Lower leg skin (tissue), 3 donors: ENCODE results near the gene OTX1.

ENCODE experiments used
- POLR2A ChIP-seq, 2 donors: fragments of 450-650 bp; IDR thresholded peaks; one replicate each; pipeline ENCODE4 v1.6.1; 2016 to 2017; ENCODE audit warnings: antibody characterized with exemption in 2 of 2, mild to moderate bottlenecking in 1 of 2, moderate library complexity in 1 of 2
- TF ChIP-seq, protein P1 (sequence below), 3 donors: fragments of 450-650 bp; IDR thresholded peaks; one replicate each; pipeline ENCODE4 v1.5.1; 2016; ENCODE audit warnings: antibody characterized with exemption in 3 of 3, mild to moderate bottlenecking in 3 of 3, moderate library complexity in 2 of 3

DNA sequence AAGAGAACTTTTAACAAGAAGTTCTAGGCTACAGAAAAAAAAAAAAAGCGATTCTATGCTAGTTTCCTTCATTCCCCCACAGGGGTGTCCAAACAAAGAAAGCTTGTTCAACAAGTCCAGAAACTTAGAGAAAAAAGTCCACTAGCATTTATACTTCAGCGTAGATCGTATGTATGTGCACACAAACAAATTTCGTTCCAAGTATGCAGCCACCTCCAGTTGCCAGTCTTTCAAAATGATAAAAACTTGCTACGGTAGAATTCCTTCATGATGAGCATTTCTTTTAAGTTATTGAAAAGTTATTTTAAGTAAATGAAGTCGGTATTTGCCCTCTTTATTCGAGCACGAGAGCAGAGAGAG, 3.7 kb upstream of the OTX1 start:
- TF ChIP-seq, protein P1, sequence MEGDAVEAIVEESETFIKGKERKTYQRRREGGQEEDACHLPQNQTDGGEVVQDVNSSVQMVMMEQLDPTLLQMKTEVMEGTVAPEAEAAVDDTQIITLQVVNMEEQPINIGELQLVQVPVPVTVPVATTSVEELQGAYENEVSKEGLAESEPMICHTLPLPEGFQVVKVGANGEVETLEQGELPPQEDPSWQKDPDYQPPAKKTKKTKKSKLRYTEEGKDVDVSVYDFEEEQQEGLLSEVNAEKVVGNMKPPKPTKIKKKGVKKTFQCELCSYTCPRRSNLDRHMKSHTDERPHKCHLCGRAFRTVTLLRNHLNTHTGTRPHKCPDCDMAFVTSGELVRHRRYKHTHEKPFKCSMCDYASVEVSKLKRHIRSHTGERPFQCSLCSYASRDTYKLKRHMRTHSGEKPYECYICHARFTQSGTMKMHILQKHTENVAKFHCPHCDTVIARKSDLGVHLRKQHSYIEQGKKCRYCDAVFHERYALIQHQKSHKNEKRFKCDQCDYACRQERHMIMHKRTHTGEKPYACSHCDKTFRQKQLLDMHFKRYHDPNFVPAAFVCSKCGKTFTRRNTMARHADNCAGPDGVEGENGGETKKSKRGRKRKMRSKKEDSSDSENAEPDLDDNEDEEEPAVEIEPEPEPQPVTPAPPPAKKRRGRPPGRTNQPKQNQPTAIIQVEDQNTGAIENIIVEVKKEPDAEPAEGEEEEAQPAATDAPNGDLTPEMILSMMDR (IDR thresholded peaks at IDR 0.05), result no peak
- TF ChIP-seq POLR2A (IDR thresholded peaks at IDR 0.05), result no peak
